DND-41 (cell line): Measurements from ENCODE around the gene SHANK3.

Source experiments
- CTCF ChIP-seq: IDR thresholded peaks from 2 replicates; pipeline ENCODE4 v1.5.1; 2012; ENCODE audit warnings: borderline replicate concordance, low read length, moderate library complexity, mild to moderate bottlenecking; ENCODE audit not compliant: poor library complexity, severe bottlenecking; ENCODE audit errors: extremely low read depth
- EZH2 ChIP-seq: IDR thresholded peaks from 3 replicates; pipeline ENCODE4 v1.6.1; 2012; ENCODE audit warnings: borderline replicate concordance, low read depth, mild to moderate bottlenecking, moderate library complexity, low read length, inconsistent platforms; ENCODE audit not compliant: severe bottlenecking

DNA sequence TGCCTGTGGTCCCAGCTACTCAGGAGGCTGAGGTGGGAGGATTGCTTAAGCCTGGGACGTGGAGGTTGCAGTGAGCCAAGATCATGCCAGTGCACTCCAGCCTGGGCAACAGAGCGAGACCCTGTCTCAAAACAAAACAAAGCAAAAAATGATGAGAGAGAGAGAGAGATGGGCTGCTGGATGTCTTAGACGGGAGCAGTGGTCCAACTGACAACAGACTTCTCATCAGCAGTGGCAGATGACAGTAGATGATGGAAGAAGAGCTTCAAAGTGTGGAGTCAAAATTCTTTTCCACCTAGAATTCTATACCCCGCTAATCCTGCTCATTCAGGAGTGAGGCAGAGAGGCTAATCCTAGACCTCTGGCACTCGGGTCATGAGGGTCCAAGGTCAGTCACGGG, 36.4 kb downstream of the SHANK3 start:
- no peak for TF ChIP-seq CTCF
- no peak for TF ChIP-seq EZH2
